GM23338 (cell line): ENCODE measurements around the gene CCT6B. TPM values are rescaled to one million over a fixed set of nuclear protein-coding genes. Genes with fewer than 3 reads are reported as not detected.

Experiments
- ATAC-seq: fragments of 200-7000 bp; cut with Tn5 transposase; 3 replicates; pipeline ENCODE4 v1.9.1; 2020
- DNase-seq: peaks from one replicate; pipeline ENCODE4 v3.0.0-alpha.2; 2015; ENCODE audit warnings: low spot score
- H2AFZ ChIP-seq: fragments of 200-600 bp; sonication (generic); 2 replicates; pipeline ENCODE4 v1.8.0; 2016; ENCODE audit warnings: antibody characterized with exemption, mild to moderate bottlenecking, moderate library complexity
- H3F3A ChIP-seq: fragments of 200-600 bp; sonication (generic); replicated peaks from 2 replicates; pipeline ENCODE4 v1.8.0; 2017; ENCODE audit warnings: antibody characterized with exemption, mixed run types, low read depth
- H3K27ac ChIP-seq: fragments of 200-600 bp; sonication (generic); 2 replicates; pipeline ENCODE4 v1.6.1; 2016; ENCODE audit warnings: low read depth
- H3K27me3 ChIP-seq: fragments of 200-600 bp; sonication (generic); 2 replicates; pipeline ENCODE4 v1.8.0; 2016; ENCODE audit warnings: mild to moderate bottlenecking, mixed run types, moderate library complexity; ENCODE audit not compliant: insufficient read depth
- H3K36me3 ChIP-seq: fragments of 200-600 bp; sonication (generic); 2 replicates; pipeline ENCODE4 v1.8.0; 2016; ENCODE audit warnings: mild to moderate bottlenecking; ENCODE audit not compliant: insufficient read depth
- H3K4me1 ChIP-seq: fragments of 200-600 bp; sonication (generic); 2 replicates; pipeline ENCODE4 v1.8.0; 2016; ENCODE audit warnings: mild to moderate bottlenecking, moderate library complexity; ENCODE audit not compliant: insufficient read depth
- H3K4me2 ChIP-seq: fragments of 200-600 bp; sonication (generic); 2 replicates; pipeline ENCODE4 v1.7.1; 2017; ENCODE audit warnings: mixed run types
- H3K4me3 ChIP-seq: fragments of 200-600 bp; sonication (generic); 2 replicates; pipeline ENCODE4 v1.6.1; 2016; ENCODE audit warnings: mixed run types
- H3K79me2 ChIP-seq: fragments of 200-600 bp; sonication (generic); replicated peaks from 2 replicates; pipeline ENCODE4 v1.8.0; 2017; ENCODE audit warnings: mild to moderate bottlenecking; ENCODE audit not compliant: insufficient read depth
- H3K9me2 ChIP-seq: fragments of 200-600 bp; sonication (generic); 2 replicates; pipeline ENCODE4 v1.8.0; 2017; ENCODE audit not compliant: insufficient read depth
- H4K20me1 ChIP-seq: fragments of 200-600 bp; sonication (generic); replicated peaks from 2 replicates; pipeline ENCODE4 v1.8.0; 2017; ENCODE audit warnings: mild to moderate bottlenecking; ENCODE audit not compliant: insufficient read depth
- H3K27ac Mint-ChIP-seq: 2 replicates; pipeline ENCODE4 v1.8.0; 2020; ENCODE audit warnings: inconsistent platforms, mild to moderate bottlenecking, moderate library complexity, mixed read lengths
- H3K27me3 Mint-ChIP-seq: 3 replicates; pipeline ENCODE4 v1.8.0; 2022; ENCODE audit warnings: low read depth, mild to moderate bottlenecking, moderate library complexity, mixed read lengths, inconsistent platforms; ENCODE audit not compliant: insufficient read depth, poor library complexity
- H3K36me3 Mint-ChIP-seq: 3 replicates; pipeline ENCODE4 v1.8.0; 2021; ENCODE audit warnings: low read depth, mild to moderate bottlenecking, inconsistent platforms, moderate library complexity, mixed read lengths
- H3K4me1 Mint-ChIP-seq: 3 replicates; pipeline ENCODE4 v1.8.0; 2020; ENCODE audit warnings: mild to moderate bottlenecking, inconsistent platforms, mixed read lengths
- H3K4me3 Mint-ChIP-seq: 3 replicates; pipeline ENCODE4 v1.8.0; 2021; ENCODE audit warnings: moderate library complexity, mild to moderate bottlenecking, inconsistent platforms, mixed read lengths
- H3K9me3 Mint-ChIP-seq: 3 replicates; pipeline ENCODE4 v1.8.0; 2020; ENCODE audit warnings: moderate library complexity, mild to moderate bottlenecking, inconsistent platforms, mixed read lengths
- CREB1 ChIP-seq: fragments of 250-450 bp; sonication (Bioruptor Pico); IDR thresholded peaks from 2 replicates; pipeline ENCODE4 v1.5.0; 2020; ENCODE audit warnings: low read depth, mild to moderate bottlenecking, moderate library complexity
- EZH2 ChIP-seq: fragments of 200-600 bp; sonication (generic); IDR thresholded peaks from one replicate; pipeline ENCODE4 v1.8.0; 2017; ENCODE audit warnings: antibody characterized with exemption, mild to moderate bottlenecking, low read depth; ENCODE audit not compliant: unreplicated experiment
- EZH2phosphoT487 ChIP-seq: fragments of 200-600 bp; sonication (generic); IDR thresholded peaks from one replicate; pipeline ENCODE4 v1.8.1; 2018; ENCODE audit warnings: antibody characterized with exemption; ENCODE audit not compliant: unreplicated experiment
- NANOG ChIP-seq: IDR thresholded peaks from 2 replicates; pipeline ENCODE4 v1.6.1; 2016; ENCODE audit warnings: antibody characterized with exemption, borderline replicate concordance
- POLR2AphosphoS5 ChIP-seq: IDR thresholded peaks from 2 replicates; pipeline ENCODE4 v1.6.1; 2016; ENCODE audit warnings: antibody characterized with exemption, low read depth
- STAT1 ChIP-seq: IDR thresholded peaks from one replicate; pipeline ENCODE4 v1.6.1; 2016; ENCODE audit warnings: antibody characterized with exemption; ENCODE audit not compliant: unreplicated experiment
- ZNF114 ChIP-seq: fragments of 250-450 bp; sonication (Bioruptor Pico); IDR thresholded peaks from 2 replicates; pipeline ENCODE4 v1.5.0; 2020; ENCODE audit warnings: mild to moderate bottlenecking, moderate library complexity
- polyA plus RNA-seq: library from polyadenylated mRNA; unstranded; fragments of >200 nt; fragmentation: Nextera tagmentation; extraction: Ambion mirVana; gene quantifications from 2 replicates; pipeline ENCODE4 v1.2.1, GENCODE V29; 2016
- total RNA-seq: library from RNA; depleted of rRNA; stranded (reverse); fragments of >200 nt; shearing (Covaris generic); gene quantifications from 2 replicates; pipeline ENCODE4 v1.2.3, GENCODE V29; 2014
- TF ChIP-seq, protein P1 (sequence below), 2 experiments: fragments of 200-600 bp in 1 of 2; sonication (generic) in 1 of 2; conservative IDR thresholded peaks; 2 replicates each; pipeline versions ENCODE4 v1.5.1 to v1.6.1; 2016 to 2017; ENCODE audit warnings: antibody characterized with exemption in 2 of 2, low read depth in 2 of 2, mild to moderate bottlenecking in 2 of 2, moderate library complexity in 1 of 2
- TF ChIP-seq, protein P2 (sequence below): IDR thresholded peaks from one replicate; pipeline ENCODE4 v1.6.1; 2018; ENCODE audit warnings: antibody characterized with exemption; ENCODE audit not compliant: unreplicated experiment
- TF ChIP-seq, protein P3 (sequence below): fragments of 250-450 bp; sonication (Bioruptor Pico); IDR thresholded peaks from 2 replicates; pipeline ENCODE4 v1.5.0; 2020; ENCODE audit warnings: mild to moderate bottlenecking, moderate library complexity

CCT6B gene
- total and polyA plus RNA-seq, 2 experiments from 2014 or later = 0.94 to 1.1 TPM

GRCh38 chr17:34987232-34987631 lies 26.0 kb upstream of the CCT6B start (continued):
- TF ChIP-seq, protein P1, sequence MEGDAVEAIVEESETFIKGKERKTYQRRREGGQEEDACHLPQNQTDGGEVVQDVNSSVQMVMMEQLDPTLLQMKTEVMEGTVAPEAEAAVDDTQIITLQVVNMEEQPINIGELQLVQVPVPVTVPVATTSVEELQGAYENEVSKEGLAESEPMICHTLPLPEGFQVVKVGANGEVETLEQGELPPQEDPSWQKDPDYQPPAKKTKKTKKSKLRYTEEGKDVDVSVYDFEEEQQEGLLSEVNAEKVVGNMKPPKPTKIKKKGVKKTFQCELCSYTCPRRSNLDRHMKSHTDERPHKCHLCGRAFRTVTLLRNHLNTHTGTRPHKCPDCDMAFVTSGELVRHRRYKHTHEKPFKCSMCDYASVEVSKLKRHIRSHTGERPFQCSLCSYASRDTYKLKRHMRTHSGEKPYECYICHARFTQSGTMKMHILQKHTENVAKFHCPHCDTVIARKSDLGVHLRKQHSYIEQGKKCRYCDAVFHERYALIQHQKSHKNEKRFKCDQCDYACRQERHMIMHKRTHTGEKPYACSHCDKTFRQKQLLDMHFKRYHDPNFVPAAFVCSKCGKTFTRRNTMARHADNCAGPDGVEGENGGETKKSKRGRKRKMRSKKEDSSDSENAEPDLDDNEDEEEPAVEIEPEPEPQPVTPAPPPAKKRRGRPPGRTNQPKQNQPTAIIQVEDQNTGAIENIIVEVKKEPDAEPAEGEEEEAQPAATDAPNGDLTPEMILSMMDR (conservative IDR thresholded peaks at IDR 0.05; ENCODE audit: low read depth in 2 of 2) = no peak
- TF ChIP-seq POLR2AphosphoS5 = no peak
- no peak for TF ChIP-seq CREB1 (CRISPR knock-in tag)
- TF ChIP-seq, protein P2, sequence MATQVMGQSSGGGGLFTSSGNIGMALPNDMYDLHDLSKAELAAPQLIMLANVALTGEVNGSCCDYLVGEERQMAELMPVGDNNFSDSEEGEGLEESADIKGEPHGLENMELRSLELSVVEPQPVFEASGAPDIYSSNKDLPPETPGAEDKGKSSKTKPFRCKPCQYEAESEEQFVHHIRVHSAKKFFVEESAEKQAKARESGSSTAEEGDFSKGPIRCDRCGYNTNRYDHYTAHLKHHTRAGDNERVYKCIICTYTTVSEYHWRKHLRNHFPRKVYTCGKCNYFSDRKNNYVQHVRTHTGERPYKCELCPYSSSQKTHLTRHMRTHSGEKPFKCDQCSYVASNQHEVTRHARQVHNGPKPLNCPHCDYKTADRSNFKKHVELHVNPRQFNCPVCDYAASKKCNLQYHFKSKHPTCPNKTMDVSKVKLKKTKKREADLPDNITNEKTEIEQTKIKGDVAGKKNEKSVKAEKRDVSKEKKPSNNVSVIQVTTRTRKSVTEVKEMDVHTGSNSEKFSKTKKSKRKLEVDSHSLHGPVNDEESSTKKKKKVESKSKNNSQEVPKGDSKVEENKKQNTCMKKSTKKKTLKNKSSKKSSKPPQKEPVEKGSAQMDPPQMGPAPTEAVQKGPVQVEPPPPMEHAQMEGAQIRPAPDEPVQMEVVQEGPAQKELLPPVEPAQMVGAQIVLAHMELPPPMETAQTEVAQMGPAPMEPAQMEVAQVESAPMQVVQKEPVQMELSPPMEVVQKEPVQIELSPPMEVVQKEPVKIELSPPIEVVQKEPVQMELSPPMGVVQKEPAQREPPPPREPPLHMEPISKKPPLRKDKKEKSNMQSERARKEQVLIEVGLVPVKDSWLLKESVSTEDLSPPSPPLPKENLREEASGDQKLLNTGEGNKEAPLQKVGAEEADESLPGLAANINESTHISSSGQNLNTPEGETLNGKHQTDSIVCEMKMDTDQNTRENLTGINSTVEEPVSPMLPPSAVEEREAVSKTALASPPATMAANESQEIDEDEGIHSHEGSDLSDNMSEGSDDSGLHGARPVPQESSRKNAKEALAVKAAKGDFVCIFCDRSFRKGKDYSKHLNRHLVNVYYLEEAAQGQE = no peak
- no peak for TF ChIP-seq NANOG
- TF ChIP-seq EZH2phosphoT487 = no peak
- no peak for TF ChIP-seq ZNF114 (CRISPR knock-in tag)

DNA sequence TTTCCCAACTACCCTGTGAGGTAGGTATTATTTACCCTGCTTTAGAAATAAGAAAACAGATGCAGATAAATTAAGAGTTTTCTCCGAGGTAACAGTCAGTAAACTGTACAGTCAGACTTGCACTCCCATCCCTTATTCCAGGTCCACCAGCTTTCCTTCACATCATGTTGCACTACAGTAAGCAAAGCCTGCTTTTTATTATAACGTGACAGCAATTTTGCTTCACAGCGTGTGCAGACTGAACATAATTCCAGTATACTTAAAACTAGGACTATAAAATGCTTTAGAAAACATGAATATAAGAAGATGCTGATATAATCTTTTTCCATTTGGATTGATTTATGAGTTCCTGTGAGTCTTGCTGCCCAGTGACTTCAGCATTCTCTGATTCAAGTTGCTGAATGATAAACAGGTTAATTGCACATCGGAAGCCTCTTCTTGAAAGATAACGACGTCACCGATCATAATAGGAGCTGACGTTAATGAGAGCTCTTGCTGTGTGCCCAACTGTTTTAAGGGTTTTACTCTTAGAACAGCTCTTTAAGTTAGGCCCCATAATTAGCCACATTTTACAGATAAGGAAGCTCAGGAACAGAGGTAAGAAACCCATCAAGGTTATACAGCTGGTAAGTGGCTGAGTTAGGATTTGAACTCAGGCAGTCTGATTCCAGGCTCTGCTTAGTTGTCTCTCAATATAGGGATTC lies 20.4 kb upstream of the CCT6B start:
- Histone ChIP-seq H3F3A (no peaks in the 10 kb centered on the region), H3K9me2 (no peaks in the 10 kb centered on the region), H4K20me1 (peaks cover 15% of the 10 kb centered on the region; the same call in 1 of the 2 replicates), H3K27ac (peak overlapping the region; percentile 48; the same call in 1 of the 2 replicates), H2AFZ (no peak overlapping the region), H3K4me3 (peak overlapping the region; percentile 66), H3K4me2 (peak overlapping the region; percentile 85), H3K79me2 (peaks cover 57% of the 10 kb centered on the region), H3K4me1 (peaks cover 11% of the 10 kb centered on the region; the same call in 1 of the 2 replicates), H3K27me3 (no peaks in the 10 kb centered on the region), H3K36me3 (peaks cover 20% of the 10 kb centered on the region)
- Mint-ChIP-seq H3K4me1 (peaks cover 22% of the 10 kb centered on the region), H3K36me3 (peaks cover 41% of the 10 kb centered on the region), H3K27ac (peak overlapping the region; percentile 98), H3K9me3 (no peaks in the 10 kb centered on the region), H3K4me3 (peak overlapping the region; percentile 93), H3K27me3 (peaks cover 9% of the 10 kb centered on the region)
- ATAC-seq (no peak), DNase-seq (no peak)
- no peak for TF ChIP-seq NANOG
- TF ChIP-seq STAT1 = no peak
- no peak for TF ChIP-seq EZH2
- no peak for TF ChIP-seq CREB1 (CRISPR knock-in tag)
- TF ChIP-seq, protein P3, sequence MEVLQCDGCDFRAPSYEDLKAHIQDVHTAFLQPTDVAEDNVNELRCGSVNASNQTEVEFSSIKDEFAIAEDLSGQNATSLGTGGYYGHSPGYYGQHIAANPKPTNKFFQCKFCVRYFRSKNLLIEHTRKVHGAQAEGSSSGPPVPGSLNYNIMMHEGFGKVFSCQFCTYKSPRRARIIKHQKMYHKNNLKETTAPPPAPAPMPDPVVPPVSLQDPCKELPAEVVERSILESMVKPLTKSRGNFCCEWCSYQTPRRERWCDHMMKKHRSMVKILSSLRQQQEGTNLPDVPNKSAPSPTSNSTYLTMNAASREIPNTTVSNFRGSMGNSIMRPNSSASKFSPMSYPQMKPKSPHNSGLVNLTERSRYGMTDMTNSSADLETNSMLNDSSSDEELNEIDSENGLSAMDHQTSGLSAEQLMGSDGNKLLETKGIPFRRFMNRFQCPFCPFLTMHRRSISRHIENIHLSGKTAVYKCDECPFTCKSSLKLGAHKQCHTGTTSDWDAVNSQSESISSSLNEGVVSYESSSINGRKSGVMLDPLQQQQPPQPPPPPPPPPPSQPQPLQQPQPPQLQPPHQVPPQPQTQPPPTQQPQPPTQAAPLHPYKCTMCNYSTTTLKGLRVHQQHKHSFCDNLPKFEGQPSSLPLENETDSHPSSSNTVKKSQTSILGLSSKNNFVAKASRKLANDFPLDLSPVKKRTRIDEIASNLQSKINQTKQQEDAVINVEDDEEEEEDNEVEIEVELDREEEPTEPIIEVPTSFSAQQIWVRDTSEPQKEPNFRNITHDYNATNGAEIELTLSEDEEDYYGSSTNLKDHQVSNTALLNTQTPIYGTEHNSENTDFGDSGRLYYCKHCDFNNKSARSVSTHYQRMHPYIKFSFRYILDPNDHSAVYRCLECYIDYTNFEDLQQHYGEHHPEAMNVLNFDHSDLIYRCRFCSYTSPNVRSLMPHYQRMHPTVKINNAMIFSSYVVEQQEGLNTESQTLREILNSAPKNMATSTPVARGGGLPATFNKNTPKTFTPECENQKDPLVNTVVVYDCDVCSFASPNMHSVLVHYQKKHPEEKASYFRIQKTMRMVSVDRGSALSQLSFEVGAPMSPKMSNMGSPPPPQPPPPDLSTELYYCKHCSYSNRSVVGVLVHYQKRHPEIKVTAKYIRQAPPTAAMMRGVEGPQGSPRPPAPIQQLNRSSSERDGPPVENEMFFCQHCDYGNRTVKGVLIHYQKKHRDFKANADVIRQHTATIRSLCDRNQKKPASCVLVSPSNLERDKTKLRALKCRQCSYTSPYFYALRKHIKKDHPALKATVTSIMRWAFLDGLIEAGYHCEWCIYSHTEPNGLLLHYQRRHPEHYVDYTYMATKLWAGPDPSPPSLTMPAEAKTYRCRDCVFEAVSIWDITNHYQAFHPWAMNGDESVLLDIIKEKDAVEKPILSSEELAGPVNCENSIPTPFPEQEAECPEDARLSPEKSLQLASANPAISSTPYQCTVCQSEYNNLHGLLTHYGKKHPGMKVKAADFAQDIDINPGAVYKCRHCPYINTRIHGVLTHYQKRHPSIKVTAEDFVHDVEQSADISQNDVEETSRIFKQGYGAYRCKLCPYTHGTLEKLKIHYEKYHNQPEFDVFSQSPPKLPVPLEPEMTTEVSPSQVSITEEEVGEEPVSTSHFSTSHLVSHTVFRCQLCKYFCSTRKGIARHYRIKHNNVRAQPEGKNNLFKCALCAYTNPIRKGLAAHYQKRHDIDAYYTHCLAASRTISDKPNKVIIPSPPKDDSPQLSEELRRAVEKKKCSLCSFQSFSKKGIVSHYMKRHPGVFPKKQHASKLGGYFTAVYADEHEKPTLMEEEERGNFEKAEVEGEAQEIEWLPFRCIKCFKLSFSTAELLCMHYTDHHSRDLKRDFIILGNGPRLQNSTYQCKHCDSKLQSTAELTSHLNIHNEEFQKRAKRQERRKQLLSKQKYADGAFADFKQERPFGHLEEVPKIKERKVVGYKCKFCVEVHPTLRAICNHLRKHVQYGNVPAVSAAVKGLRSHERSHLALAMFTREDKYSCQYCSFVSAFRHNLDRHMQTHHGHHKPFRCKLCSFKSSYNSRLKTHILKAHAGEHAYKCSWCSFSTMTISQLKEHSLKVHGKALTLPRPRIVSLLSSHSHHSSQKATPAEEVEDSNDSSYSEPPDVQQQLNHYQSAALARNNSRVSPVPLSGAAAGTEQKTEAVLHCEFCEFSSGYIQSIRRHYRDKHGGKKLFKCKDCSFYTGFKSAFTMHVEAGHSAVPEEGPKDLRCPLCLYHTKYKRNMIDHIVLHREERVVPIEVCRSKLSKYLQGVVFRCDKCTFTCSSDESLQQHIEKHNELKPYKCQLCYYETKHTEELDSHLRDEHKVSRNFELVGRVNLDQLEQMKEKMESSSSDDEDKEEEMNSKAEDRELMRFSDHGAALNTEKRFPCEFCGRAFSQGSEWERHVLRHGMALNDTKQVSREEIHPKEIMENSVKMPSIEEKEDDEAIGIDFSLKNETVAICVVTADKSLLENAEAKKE (CRISPR knock-in tag) = no peak
